Activated naive CD8-positive, alpha-beta T cell treated with anti-CD3 and anti-CD28 coated beads, Interleukin-2, amount 50 U/mL, for 16 hours (primary cell): ENCODE measurements around the gene RNF217.
"Not testable (repeated sequence)": the region's sequence is repeated elsewhere in the genome, so short reads cannot be mapped to it uniquely, and the experiment has no call there.

Source experiments
- DNase-seq: peaks from one replicate; pipeline ENCODE4 v3.0.0-alpha.2; 2020; ENCODE audit warnings: low read depth, low spot score

RNF217 gene

GRCh38 chr6:125013938-125014660 is 51.9 kb downstream of the RNF217 start:
- no peak for DNase-seq

GRCh38 chr6:125014661-125014957 is 52.4 kb downstream of the RNF217 start:
- no peak for DNase-seq

- DNase-seq, result no peak
Measured at GRCh38 chr6:125015152-125015551, 52.9 kb downstream of the RNF217 start.

GRCh38 chr6:125018136-125018535 is 55.9 kb downstream of the RNF217 start:
- no peak for DNase-seq

GRCh38 chr6:125019281-125019680 is 57.0 kb downstream of the RNF217 start:
- no peak for DNase-seq

- DNase-seq, result no peak
Measured at GRCh38 chr6:125019918-125020317, 57.7 kb downstream of the RNF217 start.

- no peak for DNase-seq
Measured at GRCh38 chr6:125020385-125020784, 58.1 kb downstream of the RNF217 start.

- DNase-seq, result no peak
Measured at GRCh38 chr6:125022391-125022989, 60.3 kb downstream of the RNF217 start.

GRCh38 chr6:125025164-125025854 is 63.1 kb downstream of the RNF217 start:
- no peak for DNase-seq

- no peak for DNase-seq
Measured at GRCh38 chr6:125027287-125027686, 65.0 kb downstream of the RNF217 start.

- DNase-seq, result no peak
Measured at GRCh38 chr6:125030969-125031368, 68.7 kb downstream of the RNF217 start.

- no peak for DNase-seq
Measured at GRCh38 chr6:125031385-125031784, 69.1 kb downstream of the RNF217 start.

- DNase-seq, result not testable (repeated sequence)
Measured at GRCh38 chr6:125034929-125035328, 72.7 kb downstream of the RNF217 start.

- DNase-seq, result not testable (repeated sequence)
Measured at GRCh38 chr6:125036486-125036885, 74.2 kb downstream of the RNF217 start.

- no peak for DNase-seq
Measured at GRCh38 chr6:125037827-125038226, 75.6 kb downstream of the RNF217 start.

GRCh38 chr6:125038925-125039324 is 76.7 kb downstream of the RNF217 start:
- no peak for DNase-seq

GRCh38 chr6:125041740-125042459 is 79.7 kb downstream of the RNF217 start:
- DNase-seq, result no peak

GRCh38 chr6:125044066-125044465 is 81.8 kb downstream of the RNF217 start:
- DNase-seq, result no peak

- no peak for DNase-seq
Measured at GRCh38 chr6:125044667-125045066, 82.4 kb downstream of the RNF217 start.

- no peak for DNase-seq
Measured at GRCh38 chr6:125046107-125046925, 84.1 kb downstream of the RNF217 start.

- DNase-seq, result no peak
Measured at GRCh38 chr6:125048274-125048673, 86.0 kb downstream of the RNF217 start.
